Measurements from ENCODE around the gene TSPAN9.

TSPAN9 gene

GRCh38 chr12:3129301-3130056 is 52.3 kb downstream of the TSPAN9 start:
- DNase-seq = no peak

DNA sequence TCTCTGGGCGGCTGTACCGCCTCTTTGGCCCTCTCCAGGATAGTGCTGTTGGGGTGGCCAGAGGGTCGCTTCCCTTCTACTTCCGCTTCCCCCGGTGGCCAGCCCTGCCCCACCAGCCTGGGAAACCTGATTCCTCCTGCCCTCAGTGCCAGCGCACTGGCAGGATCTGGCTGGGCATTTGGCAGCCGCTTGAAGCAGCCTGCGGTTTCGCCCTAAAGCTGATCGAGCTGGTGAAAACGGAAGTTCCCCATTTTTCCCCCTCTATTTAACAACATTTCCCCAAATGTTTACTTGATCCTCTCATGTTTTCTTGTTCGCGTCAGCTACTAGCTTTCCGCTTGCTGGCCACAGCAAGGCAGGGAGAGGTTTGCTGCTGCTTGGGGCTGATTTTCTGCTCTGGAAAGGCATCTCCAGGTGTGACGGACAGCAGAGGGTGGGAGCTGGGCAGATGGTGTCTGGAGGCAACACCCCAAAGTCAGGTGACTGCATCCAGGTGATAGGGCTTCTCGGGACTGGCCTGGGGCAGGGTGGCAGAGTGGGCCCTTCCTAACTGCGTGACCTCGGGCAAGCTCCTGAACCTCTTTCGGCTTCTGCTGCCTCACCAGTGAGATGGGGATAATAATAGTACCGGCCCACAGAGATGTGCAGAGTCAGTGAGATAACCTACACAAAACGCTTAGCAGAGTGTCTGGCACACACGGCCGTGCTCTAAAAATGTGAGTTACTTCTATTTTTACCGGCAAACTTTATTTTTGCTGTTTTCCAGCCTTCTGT is 53.1 kb downstream of the TSPAN9 start:
- no peak for DNase-seq

GRCh38 chr12:3131129-3131528 is 54.0 kb downstream of the TSPAN9 start:
- no peak for DNase-seq

DNA sequence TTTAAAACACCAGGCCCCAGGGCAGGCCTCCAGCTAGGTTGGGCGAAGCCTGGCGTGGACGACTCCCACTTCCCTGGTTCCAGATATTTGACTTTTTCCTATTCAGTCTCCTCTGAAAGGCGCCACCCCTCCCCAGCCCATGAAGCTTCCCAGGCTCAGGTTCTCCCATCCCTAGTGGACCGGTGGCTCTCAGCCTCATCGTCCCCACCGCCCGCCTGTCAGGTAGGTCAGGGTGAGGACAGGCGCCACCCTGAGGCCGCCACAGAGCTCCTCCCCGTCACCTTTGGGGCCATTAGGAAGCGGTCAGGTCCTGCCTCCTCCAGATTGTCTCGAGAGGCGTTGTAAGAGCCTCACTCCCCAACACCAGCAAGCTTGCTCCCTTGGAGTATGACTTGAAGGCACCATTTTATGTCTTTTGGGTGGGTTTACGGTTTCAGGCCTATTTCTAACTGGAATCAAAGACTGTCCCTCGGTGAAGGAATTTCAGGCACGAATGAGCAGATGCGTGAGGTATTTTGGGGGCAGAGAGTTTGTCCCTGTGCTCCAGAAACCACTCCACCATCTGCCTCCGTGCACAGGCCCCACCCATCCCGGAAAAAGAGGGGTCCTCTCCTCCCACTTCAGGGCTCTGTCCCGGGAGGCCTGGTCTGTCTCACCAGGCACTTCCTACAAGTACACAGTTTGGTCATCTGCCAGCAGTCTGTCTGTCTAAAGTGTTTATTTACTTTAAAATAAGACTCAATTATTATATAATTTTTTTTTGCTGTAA is 55.6 kb downstream of the TSPAN9 start:
- no peak for DNase-seq

DNA sequence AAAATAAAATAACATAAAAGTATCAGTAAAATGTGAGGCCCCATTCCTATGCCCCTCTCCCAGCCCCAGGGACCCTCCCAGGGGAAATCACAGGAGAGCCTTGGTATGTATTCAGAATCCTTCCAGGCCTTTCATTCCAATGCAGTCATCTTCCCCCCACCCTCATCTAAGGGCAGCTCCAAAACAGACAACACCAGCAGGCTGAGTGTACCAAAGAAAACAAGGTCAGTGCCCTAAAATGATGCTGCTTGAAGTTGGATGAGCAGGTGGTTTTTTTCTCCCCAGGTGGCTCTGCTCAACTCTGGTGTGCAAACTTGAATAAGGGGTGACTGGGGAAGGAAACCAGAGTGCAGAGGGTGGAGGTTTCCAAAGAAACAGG is 56.2 kb downstream of the TSPAN9 start:
- no peak for DNase-seq

DNA sequence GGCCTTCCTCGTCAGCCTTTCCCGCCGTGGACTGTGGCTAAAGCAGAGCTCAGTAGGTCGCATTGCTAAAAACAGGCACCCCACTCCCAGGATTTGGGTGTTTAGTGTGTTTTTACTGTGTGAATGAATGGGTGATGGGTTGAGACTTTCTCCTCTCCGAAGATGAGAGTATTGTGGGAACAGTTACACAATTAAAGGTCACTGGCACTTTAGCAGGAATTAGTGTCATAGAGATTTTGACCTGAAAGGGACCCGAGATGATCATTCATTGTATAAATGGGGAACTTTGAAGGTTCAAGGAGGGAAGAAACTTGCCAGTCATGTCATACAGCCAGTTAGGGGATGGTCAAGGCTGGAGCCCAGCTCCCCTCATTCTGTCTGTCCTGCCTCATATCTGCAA is 56.9 kb downstream of the TSPAN9 start:
- DNase-seq = no peak

- no peak for DNase-seq
These were observed 57.5 kb downstream of the TSPAN9 start for GRCh38 chr12:3134526-3135135.

DNA sequence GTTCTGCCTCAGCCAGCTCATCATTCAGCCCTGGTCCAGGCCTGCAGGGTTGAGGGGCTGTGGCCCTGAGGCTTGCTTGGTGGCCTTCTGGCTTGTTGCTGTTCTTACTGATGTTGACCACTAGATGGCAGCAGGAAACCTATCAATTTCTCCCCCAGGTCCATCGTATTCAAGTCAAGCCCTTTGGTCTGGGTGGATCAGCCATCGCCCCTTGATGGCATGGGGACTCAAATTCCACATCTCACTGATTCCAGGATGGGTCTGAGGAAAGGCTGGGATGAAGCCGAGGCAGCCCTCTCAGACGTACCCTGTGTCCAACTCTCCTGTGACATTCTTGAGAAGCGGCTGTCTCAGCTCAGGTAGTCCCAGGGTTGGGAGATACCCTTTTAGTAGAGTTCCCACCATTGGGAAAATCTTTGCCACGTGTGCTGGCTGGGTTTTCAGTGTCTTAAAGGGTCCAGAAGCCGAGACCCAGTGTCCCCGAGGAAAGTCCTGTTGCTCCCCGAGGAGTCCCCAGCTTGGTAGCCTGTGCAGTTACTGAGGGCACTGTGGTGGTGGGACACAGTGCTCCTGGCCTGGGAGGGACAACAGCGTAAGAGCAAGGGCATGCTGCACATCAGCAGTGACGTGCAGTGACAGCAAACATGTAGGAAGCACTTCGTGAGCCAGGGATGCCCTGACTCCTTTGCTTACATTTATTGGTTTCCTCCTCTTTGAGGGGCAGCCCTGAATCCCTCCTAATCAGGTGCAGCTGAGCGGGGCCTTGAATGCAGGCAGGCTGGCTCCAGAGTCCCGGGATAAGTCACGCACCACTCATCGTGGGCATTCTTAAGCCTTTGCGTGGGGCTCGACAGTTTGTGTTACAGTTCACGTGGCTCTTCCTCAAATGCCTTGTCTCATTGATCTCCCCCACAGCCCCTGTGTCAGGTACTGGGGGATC is 58.6 kb downstream of the TSPAN9 start:
- peak; percentile 11 for DNase-seq

GRCh38 chr12:3136641-3137267 is 59.6 kb downstream of the TSPAN9 start:
- no peak for DNase-seq

- DNase-seq = no peak
These were observed 60.1 kb downstream of the TSPAN9 start for GRCh38 chr12:3137268-3137781.

DNA sequence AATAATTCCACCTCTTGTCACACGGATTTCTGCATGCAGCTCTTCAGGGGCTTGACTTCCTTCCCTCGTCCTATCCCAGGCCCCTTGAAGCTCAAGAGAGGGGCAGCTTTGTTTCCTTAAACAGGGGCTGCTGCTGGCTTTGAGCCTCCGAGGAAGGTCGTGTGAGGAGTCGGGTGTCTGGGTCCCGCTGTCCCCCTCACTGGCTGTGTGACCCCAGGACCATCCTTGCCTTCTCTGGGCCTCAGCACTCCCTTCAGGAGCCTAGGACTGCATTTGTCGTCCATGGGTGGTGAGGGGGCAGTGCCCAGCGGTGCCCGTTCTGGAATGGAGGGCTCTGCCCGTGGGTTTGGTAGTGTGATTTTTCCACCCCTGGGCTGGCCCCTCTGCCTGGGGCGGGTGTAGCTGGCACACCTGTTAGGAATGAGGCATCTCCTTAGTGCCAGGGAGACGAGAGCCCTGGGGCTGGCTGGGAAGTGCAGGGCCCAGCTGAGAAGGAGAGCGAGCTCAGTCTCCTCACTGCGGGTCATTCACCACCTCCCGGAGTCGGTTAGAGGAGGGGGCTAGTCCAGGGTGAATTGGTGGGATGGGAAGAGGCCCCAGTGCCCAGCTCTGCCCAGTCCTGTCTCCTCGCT is 60.8 kb downstream of the TSPAN9 start:
- no peak for DNase-seq

GRCh38 chr12:3138941-3139511 is 61.8 kb downstream of the TSPAN9 start:
- DNase-seq = no peak

- no peak for DNase-seq
These were observed 62.6 kb downstream of the TSPAN9 start for GRCh38 chr12:3139760-3140159.

- DNase-seq = no peak
These were observed 63.1 kb downstream of the TSPAN9 start for GRCh38 chr12:3140284-3140683.

DNA sequence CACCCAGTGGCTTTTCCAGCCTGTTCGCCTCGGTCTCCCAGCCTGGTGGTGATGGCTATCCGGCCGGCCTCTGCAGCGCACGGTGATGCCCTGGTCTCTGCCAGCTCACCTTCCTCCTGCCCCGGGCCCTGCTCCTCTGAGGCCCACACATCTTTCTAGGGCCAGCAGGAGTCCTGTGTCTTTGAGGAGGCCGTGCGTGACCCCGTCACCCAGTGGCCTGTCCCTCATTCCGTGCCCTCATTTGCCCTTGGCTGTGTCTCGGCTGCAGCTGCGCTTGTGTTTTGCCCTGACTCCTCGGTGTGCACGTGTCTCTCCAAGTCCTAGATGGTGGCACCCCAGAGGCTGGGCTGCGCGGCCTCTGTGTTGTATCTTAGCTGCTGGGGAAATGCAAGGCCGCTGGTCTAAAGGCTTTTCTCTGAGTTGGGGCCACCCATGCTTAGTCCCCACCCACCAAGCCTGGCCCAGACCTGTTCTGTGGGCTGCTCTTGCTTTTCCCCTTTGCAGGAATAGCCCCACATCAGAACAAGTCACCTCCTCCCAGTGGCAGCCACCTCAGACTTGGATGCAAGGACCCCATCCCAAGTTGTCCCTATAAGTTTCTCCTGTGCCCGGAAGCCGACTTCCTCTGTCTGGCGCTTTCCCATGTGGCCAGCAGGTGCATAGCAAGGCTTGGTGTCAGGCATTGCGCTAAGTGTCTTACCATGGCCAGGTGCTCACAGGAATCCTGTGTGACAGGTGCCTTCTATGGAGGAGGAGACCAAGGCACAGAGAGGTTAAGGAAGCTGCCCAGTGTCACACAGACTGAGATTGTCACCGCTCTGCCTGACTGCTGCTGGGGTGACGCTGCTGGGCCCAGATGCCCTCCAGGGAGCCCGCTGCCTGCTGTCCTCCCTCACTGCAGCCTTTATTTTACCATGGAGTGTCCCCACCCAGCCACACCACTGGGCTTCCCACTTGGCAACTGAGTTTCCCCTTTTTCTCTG is 64.5 kb downstream of the TSPAN9 start:
- no peak for DNase-seq

- DNase-seq = no peak
These were observed 65.2 kb downstream of the TSPAN9 start for GRCh38 chr12:3142386-3142785.

DNA sequence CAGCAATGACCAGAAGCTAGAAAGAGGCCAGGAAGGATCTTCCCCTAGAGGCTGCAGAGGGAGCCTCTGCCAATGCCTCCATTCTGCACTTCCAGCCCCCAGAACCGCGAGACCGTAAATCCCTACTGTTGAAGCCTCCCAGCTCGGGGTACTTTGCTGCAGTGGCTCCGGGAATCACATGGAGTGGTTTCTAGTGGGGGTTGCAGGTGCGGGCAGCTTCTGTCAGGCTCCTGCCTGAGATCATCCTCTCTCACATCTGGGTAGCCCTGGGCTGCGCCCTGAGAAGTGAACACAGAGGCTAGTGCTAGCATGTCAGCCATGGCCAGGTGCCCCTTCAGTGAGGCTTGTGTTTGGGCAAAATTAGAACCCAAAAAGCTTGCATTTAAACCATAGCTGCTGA is 67.3 kb downstream of the TSPAN9 start:
- DNase-seq = no peak

- no peak for DNase-seq
These were observed 67.9 kb downstream of the TSPAN9 start for GRCh38 chr12:3145033-3145432.
